Activated T-helper 9 cell treated with anti-CD3 and anti-CD28 coated beads, Interleukin-2, amount 50 U/mL, for 16 hours (primary cell): ENCODE measurements around the gene TM9SF1.

ENCODE experiments used
- DNase-seq: peaks from one replicate; pipeline ENCODE4 v3.0.0-alpha.2; 2020; ENCODE audit warnings: low read depth

TM9SF1 gene

DNA sequence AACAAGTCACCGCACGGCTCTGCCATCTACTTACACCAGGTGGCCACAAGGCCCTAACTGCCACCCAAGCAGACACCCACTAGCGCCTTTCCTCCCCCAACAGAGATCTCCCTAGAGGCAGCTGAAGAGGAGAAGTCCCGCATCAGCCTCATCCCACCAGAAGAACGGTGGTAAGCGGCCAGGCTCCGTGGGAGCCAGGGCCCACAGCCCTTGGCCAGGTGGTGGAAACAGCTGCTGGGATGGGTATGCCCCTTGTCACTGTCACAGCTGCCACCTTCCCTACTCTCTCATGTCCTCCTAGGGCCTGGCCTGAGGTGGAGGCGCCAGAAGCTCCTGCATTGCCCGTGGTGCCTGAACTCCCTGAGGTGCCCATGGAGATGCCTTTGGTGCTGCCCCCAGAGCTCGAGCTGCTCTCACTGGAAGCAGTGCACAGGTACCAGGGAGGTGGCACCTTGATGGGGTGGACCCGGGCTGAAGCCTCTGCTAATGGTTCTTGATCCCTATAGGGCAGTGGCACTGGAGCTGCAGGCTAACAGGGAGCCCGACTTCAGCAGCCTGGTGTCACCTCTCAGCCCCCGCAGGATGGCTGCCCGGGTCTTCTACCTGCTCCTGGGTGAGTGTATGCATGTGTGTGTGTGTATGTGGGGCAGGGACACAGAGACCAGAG, 15.8 kb downstream of the TM9SF1 start:
- DNase-seq = no peak

DNA sequence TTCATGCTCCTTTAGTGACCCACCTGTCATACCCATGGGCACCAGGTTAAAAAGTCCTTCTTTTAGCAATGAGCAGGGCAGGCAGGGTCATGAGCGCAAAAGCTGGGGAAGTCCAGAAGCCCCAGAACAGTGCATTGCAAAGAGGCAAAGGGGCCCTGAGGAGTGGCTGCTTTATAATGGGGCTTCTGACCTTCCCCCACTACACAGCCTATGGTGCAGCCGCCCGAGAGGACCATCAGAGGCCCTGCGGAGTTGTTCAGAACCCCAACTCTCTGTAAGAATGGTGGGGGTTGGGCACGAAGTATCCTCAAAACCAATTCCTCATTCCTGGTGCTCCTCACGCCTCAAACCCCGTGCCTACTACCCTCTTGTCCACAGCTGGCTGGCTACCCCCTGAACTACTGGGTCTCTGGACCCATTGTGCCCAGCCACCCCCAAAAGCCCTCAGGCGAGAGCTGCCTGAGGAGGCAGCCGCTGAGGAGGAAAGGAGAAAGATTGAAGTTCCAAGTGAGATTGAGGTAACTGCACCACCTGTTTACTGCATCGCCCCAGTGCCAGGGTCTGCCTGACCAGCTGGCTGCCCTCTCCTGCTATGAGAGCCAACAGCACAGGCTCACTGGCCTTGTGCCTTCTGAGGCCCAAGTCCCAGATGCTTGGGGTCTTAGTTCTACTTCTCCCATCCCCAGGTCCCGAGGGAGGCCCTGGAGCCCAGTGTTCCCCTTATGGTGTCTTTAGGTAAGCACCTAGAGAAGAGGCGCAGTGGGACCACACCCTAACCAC, 16.7 kb downstream of the TM9SF1 start:
- no peak for DNase-seq

DNA sequence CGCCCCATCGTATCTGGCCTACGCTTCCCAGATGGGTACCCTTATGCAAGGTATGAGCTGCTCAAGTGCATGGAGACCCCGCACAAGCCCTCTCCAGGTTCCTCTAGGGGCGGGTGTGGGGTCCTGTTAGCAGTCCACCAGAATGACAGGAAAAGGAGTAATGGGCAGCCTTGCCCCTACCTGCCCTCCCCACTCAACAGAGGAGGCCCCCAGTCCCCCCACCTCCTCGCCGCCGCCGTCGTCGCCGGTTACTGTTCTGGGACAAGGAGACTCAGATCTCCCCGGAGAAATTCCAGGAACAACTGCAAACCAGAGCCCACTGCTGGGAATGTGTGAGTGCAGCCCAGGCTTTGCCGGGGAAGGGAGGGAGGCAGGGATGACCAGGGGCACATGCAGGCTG, 17.4 kb downstream of the TM9SF1 start:
- no peak for DNase-seq

DNA sequence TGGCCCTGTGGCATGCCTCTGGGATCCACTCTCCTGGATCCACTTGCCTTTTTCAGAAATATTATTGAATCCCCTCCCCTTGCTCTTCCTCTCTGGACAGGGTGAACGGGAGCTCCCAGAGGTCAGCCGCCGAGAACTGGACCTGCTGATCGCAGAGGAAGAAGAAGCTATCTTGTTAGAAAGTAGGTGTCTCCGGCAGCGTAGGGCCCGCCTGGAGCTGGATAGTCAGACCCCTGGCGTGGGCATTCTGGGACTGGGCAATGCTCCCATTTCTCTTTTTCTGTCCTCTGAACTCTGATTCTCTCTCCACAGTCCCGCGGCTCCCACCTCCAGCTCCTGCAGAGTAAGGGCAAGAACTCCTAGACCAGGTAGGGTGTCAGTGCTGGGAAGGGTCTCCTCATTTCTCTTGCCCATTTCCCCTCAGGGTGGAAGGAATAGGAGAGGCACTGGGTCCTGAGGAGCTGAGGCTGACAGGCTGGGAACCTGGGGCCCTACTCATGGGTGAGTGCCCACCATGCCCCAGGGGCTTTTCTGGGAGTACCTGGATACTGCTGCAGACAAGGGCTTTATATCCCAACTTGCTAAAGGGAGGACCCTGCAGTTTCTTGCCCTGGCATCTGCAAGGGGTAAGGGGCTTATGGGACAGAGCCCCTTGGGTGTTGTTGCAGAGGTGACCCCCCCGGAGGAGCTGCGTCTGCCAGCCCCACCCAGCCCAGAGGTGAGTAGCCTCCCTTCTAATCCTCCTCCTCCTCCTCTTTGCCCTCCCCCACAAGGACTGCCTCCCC, 18.0 kb downstream of the TM9SF1 start:
- DNase-seq = no peak

DNA sequence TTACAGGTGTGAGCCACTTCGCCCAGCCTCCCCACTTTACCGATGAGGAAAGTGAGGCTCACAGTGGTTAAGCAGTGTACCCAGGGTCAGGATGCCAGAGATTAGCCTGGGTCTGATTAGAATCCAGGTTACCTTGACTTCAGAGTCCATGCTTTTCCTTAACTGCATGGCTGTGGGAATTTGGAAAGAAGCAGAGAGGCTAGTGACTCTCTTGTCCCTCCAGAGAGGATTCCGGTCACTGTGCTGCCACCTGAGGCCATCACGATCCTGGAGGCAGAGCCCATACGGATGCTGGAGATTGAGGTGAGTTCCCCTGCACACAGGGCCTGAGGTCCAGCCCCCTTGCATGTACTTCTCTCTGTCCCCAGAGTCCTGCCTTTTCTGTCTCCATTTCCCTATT, 18.6 kb downstream of the TM9SF1 start:
- DNase-seq = no peak

DNA sequence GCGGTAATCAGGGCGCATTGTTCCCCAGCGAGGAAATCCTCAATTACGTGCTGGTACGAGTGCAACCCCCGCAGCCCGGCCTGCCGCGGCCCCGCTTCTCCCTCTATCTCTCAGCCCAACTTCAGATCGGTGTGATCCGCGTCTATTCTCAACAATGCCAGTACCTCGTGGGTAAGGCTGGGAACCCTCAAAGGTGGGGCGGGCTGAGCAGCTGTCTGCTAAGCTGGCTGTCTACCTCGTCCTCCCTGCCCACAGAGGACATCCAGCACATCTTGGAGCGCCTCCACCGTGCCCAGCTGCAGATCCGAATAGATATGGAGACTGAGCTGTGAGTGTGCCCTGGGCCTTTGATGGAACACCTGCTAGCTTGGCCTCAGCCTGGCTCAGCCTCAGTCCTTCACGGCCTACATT, 22.4 kb downstream of the TM9SF1 start:
- DNase-seq = no peak

DNA sequence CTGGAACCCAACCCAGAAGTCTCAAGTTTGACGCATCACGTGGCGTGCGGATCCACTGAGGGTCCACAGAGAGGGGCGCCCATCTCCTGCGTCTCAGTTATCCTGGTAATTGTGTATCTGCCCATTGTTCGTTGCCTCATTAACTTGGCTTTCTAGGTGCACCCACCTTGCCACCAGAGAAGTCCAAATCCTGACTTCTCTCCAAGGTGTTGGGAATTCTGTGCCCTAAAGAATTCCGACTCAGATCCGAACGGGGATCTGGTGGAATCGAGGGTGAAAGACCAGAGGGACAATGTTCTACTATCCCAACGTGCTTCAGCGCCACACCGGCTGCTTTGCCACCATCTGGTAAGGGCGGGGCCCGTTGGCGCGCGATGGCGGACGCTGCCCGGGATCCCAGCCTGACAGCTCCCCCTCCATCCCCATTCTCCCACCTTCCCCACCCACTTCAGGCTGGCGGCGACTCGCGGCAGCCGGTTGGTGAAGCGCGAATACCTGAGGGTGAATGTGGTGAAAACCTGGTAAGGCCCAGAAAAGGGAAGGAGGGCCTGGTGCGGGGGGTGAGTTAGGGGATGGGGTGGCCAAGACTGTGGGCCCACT, 22.9 kb downstream of the TM9SF1 start:
- DNase-seq = no peak

DNA sequence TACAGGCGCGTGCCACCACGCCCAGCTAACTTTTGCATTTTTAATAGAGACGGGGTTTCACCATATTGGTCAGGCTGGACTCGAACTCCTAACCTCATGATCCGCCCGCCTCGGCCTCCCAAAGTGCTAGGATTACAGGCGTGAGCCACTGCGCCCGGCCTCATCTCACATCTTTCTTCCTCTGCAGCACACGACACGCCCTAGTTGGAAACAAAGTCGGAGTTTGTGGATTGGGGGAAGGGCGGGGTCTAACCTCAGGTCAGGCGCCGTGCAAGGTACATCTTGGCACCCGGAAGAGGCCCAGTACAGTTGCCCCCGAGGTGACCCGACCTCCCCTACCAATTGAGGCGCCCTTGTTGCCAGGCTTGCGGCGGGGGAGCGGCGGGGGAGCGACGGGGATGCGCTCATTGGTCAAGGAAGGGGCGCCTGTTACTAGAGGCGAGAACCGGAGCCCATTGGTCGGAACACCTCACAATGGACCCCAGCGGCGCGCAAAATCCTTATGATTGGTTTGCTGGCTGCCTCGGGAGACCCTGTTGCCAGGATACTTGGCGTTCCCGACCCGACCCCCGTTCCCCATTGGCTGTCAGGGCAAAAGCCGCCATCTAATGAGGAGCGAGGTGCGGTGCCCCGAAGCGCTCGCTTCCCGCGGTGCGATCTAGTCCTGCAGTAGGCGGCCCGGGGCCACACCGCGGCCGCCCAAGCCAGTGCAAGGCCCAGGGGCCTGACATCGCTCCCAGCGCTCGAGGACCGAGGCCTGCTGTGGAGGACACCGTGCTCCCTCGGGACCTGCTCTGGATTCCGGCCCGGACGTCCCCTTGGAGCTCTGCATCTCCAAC, 23.6 kb downstream of the TM9SF1 start, which contains the start of gene REC8:
TSS of gene REC8 (plus strand) at position 659 of the 839 bp plus-strand sequence. CDS start 473 bp downstream, outside the sequence.
- DNase-seq = peak; percentile 32

DNA sequence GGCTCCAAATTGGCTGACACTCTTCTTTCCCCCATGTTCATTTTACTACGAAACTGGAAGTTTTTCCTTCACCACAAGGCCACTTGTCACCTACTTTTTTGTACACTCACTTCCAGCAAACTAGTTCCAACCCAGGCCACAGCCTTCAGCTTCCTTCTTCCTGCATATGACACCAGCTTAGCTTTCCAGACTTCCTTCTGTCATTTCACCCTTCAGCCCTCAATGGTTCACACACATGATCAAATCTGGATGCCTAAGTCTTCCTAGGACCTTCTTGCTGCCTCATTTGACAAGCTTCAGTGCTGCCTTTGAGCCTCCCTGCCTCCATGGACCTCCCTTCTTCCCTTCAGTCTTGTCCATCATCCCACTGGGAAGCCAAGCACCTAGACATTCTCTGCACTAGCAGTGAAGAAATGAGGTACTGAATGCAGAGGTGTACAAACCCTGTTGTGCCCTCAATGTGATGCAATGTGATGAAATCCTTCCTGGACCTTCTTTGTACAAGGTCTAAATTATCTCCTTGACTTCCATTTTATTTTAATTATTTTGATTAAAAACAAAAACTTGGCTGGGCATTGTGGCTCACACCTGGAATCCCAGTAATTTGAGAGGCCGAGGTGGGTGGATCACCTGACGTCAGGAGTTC, 27.6 kb downstream of the TM9SF1 start:
- no peak for DNase-seq

DNA sequence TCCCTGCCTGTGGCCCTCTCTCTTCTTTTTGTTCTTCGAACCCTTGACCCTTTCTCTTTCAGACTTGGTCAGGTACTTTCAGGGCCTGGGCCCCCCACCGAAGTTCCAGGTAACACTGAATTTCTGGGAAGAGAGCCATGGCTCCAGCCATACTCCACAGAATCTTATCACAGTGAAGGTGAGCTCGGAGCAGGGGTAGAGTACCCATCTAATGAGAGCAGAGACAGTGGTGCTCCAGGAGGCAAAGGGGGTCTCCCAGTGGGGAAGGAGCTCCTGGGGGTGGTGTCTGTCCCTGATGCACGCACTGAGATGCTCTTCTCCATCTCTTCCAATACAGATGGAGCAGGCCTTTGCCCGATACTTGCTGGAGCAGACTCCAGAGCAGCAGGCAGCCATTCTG, 29.5 kb downstream of the TM9SF1 start:
- no peak for DNase-seq

DNA sequence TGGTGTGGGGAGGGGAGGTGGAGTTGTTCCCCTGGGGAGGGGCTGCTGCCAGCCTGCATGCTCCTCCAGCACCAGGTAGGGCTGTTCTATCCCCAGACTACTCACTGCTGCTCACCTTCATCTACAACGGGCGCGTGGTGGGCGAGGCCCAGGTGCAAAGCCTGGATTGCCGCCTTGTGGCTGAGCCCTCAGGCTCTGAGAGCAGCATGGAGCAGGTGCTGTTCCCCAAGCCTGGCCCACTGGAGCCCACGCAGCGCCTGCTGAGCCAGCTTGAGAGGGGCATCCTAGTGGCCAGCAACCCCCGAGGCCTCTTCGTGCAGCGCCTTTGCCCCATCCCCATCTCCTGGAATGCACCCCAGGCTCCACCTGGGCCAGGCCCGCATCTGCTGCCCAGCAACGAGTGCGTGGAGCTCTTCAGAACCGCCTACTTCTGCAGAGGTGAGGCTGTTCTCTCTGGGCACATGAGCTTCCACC, 30.7 kb downstream of the TM9SF1 start:
- DNase-seq = no peak

DNA sequence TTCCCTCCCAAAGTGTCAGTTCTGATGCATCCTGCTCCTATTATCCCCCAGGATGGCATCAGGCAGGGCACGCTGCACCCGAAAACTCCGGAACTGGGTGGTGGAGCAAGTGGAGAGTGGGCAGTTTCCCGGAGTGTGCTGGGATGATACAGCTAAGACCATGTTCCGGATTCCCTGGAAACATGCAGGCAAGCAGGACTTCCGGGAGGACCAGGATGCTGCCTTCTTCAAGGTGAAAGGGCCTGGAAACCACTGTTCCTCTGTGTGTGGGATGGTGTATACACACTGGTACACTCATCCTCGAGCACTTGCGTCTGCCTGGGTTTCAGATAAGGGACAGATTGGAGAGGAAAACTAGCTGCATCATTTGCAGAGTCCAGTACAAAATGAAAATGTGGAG, 33.1 kb downstream of the TM9SF1 start:
- no peak for DNase-seq

DNA sequence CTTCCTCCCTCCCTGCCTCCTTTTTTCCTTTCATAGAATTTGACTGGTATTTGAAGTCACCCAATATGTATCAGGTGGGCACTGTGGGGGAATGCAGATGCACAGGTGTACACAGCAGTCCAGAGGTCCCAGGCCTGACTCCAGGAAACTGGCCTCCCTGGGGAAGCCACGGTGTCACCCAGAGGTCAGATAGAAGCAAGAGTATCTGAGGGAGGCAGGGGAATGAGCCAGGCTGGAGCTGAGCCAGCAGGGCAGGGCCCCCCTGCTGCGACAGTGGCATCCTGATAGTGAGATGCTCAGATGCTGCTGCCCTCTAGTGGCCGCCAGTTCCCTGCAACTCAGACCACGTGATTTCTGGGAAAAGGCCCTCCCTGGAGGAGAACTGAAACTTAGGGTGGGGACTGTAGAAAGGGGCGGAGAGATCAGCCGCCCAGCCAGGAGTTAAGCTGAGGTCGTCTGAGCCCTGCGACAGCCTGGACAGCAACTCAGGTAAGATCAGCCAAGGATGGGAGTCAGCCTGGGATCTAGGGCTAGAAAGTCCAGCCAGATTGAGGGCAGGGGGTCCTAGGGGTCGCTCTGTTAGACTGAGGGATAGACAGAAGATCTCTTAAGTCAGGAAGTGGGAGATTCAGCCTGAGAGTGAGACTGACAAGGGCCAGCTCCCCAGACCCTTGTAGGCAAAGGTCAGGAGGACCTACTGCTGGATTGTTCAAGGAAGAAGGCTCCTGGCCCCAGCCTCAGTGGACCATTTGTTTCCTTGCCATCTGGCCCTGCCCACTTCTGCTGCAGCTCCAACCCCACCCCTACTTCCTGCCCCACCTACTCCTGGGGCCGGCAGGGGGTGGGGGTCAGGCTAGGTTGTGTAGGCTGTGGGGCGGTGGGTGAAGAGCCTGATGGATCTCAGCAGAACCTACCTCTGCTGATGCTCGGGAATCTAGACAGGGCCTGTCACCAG, 34.1 kb downstream of the TM9SF1 start, which contains the start of gene IRF9:
TSS of gene IRF9 (plus strand) at position 416 of the 955 bp plus-strand sequence. CDS start 880 bp downstream, outside the sequence.
- DNase-seq = peak; percentile 95

DNA sequence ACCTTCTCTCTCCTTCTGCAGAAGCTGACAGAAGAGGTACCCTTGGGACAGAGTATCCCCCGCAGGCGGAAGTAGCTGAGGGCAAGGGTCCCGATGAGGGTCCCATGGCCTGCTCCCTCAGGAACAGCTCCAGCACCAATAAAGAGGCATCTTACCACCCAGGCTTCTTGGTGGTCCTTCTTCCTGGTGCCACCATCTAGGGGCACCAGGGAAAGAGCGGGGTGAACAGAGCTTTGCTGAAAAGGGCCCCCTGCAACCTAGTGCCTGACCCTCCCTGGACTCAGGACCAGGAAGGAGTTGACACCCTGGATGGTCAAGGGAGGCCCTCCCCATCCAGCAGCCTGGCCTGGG, 34.8 kb downstream of the TM9SF1 start:
- no peak for DNase-seq

DNA sequence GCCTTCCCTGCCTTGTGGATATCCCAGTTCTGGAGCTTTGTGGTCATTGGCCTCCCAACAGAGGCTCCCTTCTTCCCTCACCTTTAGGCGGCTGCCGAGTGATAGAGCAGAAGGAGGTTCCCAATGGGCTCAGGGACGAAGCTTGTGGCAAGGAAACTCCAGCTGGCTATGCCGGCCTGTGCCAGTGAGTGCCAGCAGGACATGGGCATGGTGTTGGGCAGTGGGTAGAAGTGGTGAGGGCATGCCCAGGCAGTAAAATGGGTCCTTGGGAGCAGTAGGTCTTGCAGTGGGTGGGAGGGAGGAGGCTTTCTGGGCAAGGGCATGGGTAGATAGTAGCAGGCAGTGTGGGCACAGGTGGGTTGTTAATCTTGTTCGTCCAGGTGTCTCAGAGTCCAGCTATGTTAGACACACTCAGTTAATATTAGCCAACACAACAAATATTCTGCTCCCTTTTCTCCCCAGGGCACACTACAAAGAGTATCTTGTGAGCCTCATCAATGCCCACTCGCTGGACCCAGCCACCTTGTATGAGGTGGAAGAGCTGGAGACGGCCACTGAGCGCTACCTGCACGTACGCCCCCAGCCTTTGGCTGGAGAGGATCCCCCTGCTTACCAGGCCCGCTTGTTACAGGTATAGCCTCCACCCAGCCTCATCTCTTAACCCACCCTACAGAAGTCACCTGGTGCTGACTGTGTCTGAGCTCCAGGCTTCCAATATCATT, 35.3 kb downstream of the TM9SF1 start:
- DNase-seq = no peak

DNA sequence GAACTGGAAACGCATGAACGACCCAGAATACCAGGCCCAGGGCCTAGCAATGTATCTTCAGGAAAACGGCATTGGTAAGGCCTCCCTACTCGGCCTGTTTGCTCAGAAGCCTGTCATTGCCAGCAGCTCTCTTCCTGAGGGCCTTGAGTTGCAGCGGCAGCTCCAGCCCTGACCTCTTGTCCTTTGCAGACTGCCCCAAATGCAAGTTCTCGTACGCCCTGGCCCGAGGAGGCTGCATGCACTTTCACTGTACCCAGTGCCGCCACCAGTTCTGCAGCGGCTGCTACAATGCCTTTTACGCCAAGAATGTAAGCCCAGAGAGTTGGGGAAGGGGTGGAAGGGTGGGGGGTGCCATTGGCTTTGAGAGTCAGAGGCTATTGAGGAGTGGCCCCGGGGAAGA, 37.9 kb downstream of the TM9SF1 start:
- no peak for DNase-seq

DNA sequence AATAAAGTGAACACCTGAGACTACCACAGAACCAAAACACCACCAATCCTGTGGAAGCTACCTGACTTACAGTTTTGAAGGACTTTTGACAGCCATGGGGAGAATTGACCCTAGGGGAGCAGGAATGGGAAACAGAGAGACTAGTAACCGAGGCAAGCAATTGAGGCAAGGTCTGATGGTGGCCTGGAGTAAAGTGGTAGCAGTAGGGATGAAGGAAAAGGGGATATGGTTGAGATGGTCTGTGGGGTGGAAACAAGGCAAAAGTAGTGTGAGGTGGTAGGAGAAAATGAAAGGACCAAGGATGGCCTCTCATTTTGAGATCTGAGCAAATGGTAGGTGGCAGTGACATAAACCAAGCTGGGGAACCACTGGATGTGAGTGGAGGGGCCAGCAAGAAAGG, 38.4 kb downstream of the TM9SF1 start:
- no peak for DNase-seq

DNA sequence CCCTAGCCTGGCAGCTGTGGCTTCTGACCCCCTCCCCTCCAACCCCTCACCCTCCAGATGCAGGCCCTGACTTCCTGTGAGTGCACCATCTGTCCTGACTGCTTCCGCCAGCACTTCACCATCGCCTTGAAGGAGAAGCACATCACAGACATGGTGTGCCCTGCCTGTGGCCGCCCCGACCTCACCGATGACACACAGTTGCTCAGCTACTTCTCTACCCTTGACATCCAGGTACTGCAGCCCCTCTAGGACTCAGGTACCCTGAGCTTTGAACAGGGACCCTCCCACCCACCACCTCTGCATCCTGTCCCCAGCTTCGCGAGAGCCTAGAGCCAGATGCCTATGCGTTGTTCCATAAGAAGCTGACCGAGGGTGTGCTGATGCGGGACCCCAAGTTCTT, 40.1 kb downstream of the TM9SF1 start:
- no peak for DNase-seq
